Right hindlimb (tissue), 1 donor: ENCODE results near the gene BCL11A.
A peak's percentile ranks its signal among the peaks of the same experiment; 100 is the strongest.

ENCODE experiments used
- DNase-seq: peaks from one replicate; pipeline ENCODE4 v3.0.0-alpha.2; 2018

Gene BCL11A

DNA sequence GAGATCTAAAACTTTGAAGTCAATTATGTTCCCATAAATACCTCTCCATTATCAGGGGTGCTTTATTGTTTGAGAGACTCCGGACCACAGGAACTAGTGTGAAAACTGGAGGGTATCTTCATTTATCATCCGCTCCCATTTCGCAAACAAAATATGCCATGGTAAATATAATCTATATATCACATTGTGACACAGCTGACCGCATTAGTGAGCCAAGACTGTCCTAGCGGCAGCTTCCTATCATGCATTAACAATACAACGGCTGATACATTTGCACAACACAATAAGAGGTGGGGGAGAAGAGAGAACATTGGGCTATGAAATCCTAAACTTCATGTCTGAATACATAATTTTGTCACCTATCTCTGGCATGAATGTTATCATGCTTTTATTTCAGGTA lies 29.5 kb downstream of the BCL11A start:
- no peak for DNase-seq

DNA sequence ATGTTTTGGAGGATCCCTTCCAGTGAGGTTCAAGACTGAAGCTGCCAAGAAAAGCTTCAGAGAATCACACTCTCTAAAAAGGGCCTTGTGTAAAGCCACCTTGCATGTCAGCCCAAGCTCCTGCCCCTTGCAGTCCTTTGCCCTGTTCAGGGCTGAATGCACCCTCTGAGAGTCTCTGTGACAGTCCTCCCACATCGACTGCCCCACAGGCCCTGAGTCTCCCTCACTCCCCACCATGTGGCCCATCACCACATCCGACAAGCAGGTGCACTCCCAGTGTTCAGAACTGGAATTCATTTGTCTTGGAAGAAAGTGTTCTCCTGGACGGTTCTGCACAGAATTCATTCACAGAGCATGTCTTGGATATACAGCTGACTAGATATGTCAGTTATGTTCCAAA lies 31.0 kb downstream of the BCL11A start:
- no peak for DNase-seq

DNA sequence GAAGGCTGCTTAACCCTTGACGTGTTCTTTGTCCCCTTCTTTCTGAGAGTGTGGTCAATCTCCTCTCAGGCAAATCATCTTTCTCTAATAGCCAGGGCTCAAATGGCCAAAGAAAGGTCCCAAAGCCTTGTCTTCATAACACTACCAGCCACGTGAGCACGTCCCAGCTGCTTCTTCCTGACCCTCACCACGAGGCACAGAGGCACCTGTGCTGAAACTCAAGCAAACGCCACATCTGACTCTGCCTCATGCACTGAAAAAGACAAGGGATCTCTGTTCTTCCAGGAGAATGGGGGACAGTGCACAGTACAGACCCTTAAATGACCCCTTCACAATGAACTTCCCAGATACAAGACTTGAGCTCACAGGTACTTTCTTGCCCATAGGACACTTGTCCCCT lies 31.8 kb downstream of the BCL11A start:
- no peak for DNase-seq

DNA sequence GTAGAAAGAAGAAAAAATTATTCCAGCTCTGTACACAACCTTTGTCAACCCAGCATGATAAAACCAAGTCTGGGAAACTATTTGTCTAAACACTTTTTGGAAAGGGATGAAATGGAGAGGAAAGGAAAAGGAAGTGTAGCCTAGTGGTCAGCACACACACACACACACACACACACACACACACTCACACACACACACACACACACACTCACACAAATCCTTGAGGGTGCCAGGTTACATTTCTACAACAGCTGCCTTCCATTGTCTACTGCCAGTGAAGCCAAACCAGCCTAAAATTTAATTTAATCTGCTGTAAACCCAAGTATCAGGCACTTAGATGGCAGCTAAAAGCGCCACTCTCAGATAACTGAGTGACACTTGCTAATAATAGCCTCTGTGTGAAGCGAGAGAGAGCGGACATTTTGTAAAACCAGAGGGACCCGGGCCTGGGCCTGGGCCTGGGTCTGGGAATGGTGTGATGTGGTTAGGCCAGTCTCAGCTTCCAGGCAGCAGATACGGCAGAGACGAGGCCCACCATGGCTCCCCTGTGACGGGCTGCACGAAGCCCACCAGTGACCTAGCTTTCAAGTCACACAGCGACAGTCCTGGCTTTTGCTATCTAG lies 32.4 kb downstream of the BCL11A start:
- DNase-seq, result no peak

DNA sequence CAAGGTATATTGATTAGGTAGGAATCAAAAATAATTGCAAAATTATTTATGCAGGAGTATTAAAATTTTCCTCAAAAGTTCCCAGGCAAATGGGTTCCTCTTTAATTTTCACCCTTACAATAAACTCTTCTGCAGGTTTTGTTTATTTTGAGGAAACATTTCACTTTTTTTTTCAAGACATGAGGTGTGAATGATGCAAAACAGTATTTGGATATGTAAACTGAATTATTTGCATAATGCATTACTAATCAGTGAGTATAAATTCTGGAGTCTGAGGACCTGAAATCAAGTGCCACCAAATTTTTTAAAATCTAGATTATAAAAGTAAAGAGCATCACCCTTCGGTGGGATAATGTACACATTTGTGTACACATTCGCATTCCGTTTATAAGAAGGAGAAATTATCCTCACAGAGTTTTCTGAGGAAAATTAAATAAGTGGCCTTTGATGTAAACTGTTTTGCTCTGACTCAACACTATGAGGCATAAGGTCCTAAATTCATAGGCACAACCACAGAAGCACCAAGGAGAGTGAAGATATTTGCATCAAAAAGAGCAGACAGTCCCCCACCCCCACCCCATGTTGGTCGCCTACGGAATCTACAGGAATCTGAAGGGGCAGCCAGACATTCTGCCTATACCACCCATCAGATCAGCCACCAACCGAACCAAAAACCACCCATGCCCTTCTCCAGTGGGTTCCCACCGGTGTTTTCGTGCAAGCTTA lies 33.1 kb downstream of the BCL11A start:
- no peak for DNase-seq

DNA sequence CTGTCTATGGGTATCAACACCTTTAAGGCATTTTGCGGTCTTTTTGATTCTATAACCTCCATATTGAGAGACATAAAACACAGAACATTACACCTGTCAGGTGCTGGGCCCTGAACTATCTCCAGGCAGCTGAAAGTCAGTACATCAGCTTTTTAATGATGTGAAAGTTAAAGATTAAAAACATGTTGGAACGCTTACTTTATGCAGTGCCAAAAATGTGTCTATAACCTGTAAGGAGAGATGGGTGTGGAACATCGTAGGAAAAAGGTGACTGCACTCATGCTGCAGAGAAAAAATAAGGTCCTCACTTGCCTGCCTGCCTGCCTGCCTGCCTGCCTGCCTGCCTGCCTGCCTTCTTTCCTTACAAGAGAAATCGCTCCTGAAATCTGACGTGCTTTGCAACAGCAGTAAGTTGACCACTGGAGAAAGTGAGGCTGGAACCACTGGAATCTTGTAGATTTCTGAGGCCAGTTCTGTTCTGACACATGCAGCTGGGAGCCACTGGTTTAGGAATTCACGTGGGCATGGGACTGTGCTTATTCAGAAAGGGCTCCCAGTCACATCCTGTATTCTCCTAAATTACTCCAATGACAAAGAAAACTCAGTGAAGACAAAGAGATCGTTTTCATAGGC lies 34.1 kb downstream of the BCL11A start:
- DNase-seq, result no peak

DNA sequence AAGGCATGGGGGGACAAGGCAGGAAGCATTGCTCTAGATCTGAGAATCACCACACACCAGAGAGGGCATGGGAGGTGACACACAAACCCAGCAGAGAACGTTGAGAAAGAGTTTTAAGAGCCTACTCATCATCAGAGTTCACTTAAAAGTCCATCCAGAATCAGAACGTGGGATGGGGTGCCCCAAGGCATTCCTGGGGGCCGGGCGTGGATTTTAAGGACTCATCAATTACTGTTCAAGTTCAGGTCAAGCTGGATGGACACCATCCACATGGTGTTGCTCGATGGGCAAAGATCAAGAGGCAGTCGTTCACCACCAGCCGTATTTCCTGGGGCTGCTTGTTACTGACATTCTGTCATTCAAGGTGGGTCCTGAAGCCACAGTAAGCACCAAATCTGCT lies 34.9 kb downstream of the BCL11A start:
- no peak for DNase-seq

DNA sequence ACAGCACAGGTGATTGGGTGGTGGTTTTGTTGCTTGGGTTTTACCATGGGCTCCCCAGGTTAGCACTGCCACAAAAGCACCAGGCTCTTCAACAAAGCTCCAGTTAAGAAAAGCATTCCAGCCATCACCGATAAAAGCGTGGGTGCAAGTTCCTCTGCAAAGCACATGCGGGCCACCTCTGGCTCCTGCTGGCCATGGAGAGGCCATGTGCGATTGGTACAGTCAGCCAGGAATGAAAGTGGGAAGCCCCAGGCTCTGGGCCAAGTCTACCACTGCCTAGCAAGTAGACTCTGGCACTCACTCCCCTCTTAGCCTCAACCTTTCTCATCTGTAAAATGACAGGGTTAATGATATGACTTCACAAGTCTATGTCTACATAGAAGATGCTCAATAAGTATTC lies 36.0 kb downstream of the BCL11A start:
- no peak for DNase-seq

DNA sequence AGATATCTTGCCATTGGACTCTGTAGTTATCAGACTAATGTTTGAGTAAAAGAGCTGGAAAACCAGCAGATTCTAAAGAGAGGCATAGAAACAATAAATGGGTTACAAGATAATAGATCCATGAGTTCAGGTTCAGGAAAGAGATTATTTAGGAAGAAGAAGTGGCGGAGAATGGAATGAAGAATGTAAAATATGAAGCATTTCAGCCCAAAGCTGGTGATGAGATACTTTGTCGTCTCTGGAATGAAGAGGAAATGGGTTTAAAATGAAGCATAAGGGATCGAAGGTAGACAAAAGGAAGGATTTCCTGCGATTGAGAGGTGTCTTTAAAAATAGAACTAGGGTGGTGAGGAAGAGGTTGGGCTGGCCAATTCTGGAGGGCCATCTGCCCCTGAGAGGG lies 36.6 kb downstream of the BCL11A start:
- no peak for DNase-seq

DNA sequence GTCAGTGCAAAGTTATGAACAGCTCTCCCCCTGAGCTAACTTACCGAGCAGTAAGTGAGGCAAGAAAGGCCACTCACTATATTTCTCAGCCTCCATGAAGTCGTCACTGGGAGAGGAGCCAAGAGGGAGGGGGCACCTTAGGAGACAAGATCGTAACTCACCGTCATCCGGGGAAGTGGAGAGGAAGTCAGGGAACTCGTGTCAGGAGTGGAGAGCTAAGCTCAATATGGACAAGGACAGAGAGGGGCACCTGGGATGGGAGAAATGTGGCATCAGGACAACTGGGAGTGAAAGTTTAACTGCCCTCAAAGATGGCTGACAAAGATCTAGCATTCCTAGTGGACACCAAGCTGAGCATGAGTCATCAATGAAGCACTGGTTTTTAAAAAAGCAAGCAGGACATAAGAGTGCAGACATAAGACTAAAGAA lies 37.1 kb downstream of the BCL11A start:
- peak; percentile 54 for DNase-seq

DNA sequence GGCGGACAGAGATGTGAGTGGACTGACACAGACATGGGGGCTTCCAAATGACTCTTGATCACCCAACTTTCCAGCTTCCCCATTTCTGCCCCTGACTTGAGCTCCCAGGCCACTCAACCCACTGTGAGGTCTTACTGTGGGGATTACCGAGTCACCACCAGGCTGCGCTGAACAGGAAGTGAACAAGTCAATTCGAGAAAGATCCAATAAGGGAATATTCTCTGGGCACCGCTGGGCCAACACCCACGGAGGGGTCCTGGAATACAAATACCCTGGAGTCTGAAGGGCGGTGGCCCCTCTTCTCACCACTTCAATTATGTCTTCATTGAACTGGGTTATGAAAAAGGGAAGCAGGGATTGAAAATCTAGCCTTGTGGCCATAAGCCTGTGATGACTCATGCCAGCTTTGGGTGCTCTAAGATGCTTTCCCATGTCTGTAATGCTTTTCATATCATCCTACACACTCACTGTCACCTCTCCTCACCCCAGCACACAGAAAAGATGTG lies 37.7 kb downstream of the BCL11A start:
- DNase-seq, result no peak

DNA sequence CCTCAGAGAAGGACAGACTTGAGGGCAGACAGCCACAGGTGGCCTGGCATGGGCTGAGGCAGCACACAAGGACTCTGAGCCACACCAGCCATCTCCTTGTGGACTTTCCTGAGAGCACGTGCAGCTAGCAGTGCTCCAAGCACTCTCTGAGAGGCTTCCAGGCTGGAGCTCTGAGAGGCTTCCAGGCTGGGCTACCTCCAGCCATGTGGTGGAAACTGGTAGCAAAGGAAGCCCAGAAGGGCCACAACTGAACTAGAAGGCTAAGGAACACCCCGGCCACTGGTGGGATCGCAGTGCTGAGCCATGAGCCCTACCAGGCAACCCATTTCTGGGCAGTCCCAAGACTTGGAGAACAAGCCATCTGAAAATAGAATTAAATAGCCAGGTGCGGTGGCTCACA lies 39.5 kb downstream of the BCL11A start:
- no peak for DNase-seq

DNA sequence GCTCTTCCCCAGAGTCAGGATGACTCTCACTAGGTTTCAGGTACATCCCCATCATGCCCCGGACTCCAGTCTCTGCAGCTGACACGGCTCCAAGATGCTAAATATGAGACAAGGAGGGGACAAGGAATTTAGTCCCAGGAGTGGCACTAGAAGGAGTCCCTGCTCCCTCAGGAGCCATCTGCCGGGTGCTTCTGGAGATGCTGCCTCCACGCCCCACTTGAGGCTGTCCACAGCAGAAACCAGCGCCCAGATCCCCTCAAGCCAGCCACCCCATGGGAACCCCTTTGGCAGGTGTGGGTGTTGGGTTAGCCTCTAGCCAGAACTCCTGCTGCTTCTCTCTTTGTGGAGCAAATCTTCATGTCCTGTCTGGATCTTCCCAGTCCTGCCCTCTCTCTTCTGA lies 40.3 kb downstream of the BCL11A start:
- no peak for DNase-seq

DNA sequence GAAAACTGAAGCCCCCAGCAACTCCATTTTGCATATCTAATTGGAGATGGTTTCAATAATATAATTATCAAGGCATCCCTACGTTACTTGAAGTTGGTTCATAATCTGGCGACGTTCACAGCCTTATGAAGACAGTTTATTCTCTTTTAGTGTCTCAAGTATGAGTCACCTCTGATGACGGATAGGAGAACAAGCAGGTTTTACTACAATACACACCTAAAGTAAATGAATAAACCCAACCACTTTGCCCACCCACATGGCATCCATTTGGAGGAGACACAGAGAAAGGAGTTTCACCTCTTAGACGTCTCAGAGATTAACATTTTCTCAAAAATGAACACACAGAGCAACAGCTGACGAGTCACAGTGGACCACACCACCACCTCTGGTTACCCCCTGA lies 40.8 kb downstream of the BCL11A start:
- DNase-seq, result no peak

DNA sequence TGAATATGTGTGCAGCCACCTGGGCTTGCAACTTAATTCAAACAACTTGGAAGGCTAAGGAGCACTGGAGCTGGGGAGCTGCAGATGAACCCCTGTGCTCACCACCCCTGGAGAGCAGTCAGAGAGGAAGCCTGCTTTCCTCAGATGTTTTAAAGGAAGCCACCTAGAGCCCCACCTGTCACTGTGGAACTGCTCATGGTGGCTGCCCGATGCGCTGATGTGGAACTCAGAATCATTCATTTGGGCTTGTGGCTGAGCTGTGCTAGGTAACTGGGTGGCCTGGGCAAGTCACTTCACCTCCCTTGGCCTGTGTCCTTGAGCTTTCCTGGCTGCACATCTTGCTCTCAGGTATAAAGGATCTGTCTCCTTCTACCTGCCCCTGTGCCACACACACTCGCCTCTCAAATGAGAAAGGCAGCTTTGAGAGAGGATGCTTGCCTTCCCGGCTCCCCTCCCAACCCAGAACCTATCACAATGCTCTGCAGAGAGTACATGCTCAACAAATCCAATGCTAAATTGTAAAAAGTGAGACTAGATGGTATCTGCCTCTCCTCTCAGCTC lies 41.3 kb downstream of the BCL11A start:
- DNase-seq, result no peak

DNA sequence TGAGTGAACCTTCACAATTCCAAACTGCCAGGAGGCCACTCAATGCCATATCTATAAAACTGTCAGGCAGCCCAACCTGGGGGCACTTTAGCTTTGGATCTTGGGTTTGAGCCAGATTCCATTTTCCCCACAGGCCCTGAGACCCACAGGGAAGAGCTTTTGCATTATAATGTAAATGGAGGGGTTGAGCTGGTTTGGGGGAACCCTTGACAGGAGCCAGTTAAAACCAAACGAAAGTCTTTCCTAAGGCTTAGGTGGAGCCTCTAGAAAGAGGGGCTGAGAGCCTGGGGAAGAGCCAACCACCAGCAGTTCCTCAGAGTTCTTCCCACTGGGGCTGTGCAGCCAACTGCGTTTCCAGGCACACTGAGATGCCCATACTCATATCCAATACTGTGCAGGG lies 42.7 kb downstream of the BCL11A start:
- DNase-seq, result no peak

DNA sequence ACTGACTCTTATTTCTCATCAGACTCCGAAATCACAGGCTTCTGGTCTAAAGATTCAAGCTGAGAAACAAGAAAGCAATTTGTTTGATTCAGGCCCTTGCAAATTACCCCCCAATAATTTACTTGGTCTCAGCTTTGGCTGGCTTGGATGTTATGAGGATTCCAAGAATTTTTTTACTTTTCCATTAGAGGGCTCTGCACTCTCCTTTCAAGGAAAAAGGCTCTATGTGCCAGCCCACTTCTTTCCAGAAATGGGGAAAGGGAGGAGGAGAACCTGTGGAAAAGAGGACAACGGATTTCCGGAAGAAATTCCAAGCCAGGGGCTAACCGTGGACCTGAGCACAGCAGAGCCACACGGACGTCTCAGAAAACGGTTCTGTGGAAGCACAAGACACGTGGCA lies 44.4 kb downstream of the BCL11A start:
- no peak for DNase-seq

DNA sequence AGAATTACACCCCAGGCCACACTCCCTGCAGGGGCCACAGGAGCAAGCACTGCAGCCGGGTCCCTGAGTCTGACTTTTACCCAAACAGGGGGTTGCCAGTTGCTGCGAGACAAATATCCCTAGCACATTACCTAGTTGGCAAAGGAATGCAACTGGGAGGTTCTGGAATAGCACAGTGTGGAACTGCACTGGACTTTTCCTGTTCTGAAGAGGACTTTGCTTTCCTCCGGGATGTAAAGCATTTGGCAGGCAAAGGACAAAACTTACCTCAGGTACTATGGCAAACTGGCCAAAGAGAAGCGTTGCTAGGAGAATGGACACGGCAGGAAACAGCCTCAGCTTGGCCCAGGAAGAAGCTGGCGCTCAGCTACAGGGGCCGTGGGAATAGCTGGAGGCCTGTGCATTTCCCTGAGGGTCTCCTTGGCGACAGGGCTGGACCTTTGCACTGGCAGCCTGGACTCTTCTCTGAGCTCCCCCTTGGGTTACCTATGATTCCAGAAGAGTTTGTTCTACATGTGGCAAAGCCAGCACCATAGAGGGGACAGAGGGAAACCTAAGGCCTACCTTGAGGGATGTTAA lies 45.0 kb downstream of the BCL11A start:
- DNase-seq, result no peak

DNA sequence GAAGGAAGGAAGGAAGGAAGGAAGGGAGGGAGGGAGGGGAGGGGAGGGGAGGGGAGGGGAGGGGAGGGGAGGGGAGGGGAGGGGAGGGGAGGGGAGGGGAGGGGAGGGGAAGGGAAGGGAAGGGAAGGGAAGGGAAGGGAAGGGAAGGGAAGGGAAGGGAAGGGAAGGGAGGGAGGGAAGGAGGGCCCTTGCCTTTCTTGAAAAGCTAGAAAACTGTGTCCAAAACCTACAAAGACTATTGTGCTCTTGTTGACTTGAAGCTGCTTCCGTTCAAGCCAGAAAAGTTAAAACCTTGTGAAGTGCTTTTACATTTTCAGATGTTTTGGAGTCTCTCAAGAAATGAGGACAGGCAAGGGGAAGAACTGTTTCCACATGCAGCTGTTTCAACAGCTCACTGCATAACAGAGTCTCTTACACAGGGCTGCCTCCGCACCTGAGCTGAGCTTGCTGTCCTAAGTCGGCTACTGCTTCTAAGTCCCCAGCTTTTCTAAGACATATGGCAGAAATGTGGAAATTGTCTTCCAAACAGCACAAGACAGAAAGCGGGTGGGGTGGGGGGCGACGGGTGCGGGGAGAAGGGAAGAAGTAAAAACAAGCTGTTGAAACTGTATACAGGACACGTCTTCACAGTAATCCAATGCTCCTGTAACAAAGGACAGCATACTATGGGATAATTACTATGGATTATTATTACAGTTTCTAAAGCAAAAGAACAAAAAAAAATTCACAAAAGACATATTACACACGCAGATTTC lies 46.1 kb downstream of the BCL11A start:
- DNase-seq, result no peak

DNA sequence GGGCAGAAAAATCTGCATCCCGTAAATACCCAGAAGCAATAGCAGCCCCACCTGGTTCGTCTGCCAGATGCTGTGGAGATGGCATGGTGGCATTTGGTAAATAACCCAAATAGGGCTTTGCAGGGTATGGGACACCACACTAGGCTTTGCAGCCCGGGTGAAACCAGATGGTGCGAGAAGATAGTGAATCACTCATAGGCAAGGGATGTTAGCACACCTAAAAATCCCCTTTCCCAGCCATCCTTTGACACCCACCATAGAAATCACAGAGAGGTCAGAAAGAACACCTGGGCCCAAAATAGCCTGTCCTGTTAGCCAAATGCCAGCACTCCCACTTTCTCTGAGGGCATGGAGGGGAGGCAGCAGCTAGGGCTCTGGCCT lies 47.6 kb downstream of the BCL11A start:
- no peak for DNase-seq

DNA sequence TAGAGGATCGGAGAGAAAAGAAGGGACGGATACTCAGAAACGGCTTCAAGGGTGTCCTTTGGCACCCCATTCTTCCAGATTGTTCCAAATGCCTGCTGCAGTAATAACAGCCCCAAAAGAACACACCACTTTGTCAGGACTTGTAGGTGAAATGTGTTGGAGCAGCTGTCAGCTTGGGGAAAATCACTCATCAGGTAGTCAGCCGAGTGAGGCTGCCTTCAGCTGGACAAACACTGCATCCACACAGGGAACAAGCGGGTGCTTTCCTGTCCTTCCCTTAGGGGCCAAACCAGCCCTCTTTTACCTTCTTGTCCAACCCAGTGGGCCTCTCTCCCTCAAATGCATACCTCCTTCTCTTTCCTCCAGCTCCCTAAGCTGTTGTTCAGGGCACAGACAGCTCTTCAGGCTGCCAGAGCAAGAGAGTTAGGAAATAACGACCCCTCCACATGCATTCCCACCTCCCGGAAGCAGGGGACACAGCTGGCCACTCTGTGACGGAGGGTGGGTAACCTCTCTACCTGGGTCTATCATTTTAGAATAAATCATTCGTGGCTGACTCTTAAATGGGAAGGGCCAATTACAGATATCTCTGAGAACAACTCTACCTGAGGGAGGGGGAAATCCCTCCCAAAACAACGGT lies 48.1 kb downstream of the BCL11A start:
- DNase-seq, result no peak

DNA sequence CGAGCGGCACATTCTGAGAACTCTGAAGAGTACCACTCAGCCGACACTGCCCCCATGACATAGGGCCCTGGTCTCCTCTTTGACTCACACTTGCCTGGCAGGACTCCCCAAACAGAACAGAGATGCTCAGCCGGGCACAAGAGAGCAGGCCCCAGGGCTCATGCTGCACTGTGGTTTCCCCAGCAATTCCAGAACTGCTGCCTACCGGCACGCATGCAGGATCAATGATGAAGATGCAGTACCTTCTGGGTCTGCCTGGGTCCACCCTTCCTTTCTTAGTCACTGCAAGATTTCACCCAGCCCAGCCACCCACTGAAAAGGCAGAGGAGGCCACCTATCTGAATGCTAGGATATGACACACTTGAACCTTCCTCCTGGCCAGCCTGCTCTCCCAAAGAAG lies 49.4 kb downstream of the BCL11A start:
- no peak for DNase-seq
